Heart left ventricle (tissue), 13 donors: ENCODE data around the gene STK17A.

Experiments used
- POLR2A ChIP-seq, 2 donors: fragments of 450-650 bp; IDR thresholded peaks; one replicate each; pipeline ENCODE4 v1.6.1; 2017; ENCODE audit warnings: antibody characterized with exemption in 2 of 2, mild to moderate bottlenecking in 2 of 2, moderate library complexity in 2 of 2
- TF ChIP-seq, protein P1 (sequence below), 12 donors: fragments of 200-600 bp; sonication (generic) in 4 of 12; IDR thresholded peaks; one replicate each; pipeline versions ENCODE4 v1.5.0 to v1.8.0; 2018 to 2022; ENCODE audit warnings: antibody characterized with exemption in 12 of 12, mild to moderate bottlenecking in 5 of 12
- donor health status: ischemic (EF 13 %, LVEDD 7.1; RV severe dilation, severe dysfunction).
- donor health status: DM: no; HTN: yes; CAD: no.
- donor health status: DM: no; HTN: no; CAD: no.
- donor health status: ischemic (EF 25% LVEDD 6.9; RV normal size, moderate dysfunction).
- donor health status: ischemic (EF 25% LVEDD 5.7; RV mildly dilated, moderate dysfunction).
- donor health status: ischemic (EF 35%, LVEDD 5.7; RV mildly dilated, moderate dysfunction).
- donor health status: nonischemic (EF 11% LVEDD 7.7; RV severe dilation, severe dysfunction).
- donor health status: DM: yes; HTN: yes; CAD: no.
- donor health status: PGD.
- donor health status: ischemic (EF 29% LVEDD 5.4; RV normal size, mild dysfunction).
- donor health status: nonischemic (EF 23%, LVEDD 6.1; RV moderate dilation, normal function).

DNA sequence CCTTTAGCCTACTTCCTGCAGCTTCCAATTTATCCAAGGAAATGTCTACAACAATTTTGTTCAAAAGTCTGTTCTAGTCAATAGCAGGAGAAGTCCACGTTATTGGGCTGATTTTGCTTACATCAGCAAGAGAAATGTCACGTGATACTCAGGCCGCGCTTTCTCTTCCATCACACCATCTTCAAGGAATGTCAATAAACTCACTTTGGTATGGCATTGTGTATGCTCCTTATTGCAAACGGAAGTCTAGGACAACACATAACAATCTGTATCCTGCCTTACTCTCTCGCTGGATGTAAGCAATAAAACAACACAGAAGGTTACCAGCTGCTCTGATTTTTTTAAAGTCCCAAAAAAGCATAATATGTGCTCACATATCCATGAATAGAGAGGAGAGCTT lies 17.1 kb upstream of the STK17A start:
- TF ChIP-seq, protein P1, sequence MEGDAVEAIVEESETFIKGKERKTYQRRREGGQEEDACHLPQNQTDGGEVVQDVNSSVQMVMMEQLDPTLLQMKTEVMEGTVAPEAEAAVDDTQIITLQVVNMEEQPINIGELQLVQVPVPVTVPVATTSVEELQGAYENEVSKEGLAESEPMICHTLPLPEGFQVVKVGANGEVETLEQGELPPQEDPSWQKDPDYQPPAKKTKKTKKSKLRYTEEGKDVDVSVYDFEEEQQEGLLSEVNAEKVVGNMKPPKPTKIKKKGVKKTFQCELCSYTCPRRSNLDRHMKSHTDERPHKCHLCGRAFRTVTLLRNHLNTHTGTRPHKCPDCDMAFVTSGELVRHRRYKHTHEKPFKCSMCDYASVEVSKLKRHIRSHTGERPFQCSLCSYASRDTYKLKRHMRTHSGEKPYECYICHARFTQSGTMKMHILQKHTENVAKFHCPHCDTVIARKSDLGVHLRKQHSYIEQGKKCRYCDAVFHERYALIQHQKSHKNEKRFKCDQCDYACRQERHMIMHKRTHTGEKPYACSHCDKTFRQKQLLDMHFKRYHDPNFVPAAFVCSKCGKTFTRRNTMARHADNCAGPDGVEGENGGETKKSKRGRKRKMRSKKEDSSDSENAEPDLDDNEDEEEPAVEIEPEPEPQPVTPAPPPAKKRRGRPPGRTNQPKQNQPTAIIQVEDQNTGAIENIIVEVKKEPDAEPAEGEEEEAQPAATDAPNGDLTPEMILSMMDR (IDR thresholded peaks at IDR 0.05), result no peak
- TF ChIP-seq POLR2A (IDR thresholded peaks at IDR 0.05), result no peak
